GM13976 (cell line): Measurements from ENCODE around the gene GLB1L3.

Experiments
- DNase-seq: peaks from one replicate; pipeline ENCODE4 v3.0.0; 2012; ENCODE audit warnings: low spot score
- CTCF ChIP-seq: IDR thresholded peaks from 2 replicates; pipeline ENCODE4 v1.5.1; 2012; ENCODE audit warnings: borderline replicate concordance, mild to moderate bottlenecking; ENCODE audit not compliant: insufficient read depth; ENCODE audit errors: extremely low read depth, missing control alignments, control extremely low read depth
- in situ Hi-C: fragments of 300-500 bp; cut with MboI; formaldehyde crosslinking; loops from one replicate; pipeline ENCODE4 v1.12.0; 2022; ENCODE audit warnings: low sequenced_read_pairs, mixed read lengths, inconsistent platforms; ENCODE audit not compliant: unreplicated experiment

The GLB1L3 gene

DNA sequence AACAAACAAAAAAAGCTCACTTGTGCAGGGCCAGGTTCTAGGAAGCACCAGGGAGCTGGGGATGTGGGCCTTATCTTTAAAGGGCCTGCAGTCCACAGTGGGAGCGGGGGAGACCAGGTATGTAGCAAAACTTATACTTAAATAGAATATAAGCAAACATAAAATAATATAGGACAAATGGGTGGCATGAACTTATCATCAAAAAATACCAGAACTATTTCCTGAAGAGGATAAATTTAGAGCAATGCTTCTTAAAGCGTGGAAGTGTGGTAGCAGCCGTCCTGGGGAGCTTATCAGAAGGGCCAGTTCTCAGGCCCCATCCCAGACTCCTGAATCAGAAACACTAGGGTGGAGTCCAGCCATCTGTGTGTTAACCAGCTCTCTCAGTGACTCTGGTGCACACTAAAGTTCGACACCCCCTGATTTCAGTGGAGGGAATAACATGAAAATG, 42.4 kb upstream of the GLB1L3 start:
- in situ Hi-C loops = no loop called here
- TF ChIP-seq CTCF = no peak
- DNase-seq = no peak

GRCh38 chr11:134235399-134235798, 40.8 kb upstream of the GLB1L3 start:
- no peak for TF ChIP-seq CTCF
- DNase-seq = no peak
- in situ Hi-C loops = no loop called here

DNA sequence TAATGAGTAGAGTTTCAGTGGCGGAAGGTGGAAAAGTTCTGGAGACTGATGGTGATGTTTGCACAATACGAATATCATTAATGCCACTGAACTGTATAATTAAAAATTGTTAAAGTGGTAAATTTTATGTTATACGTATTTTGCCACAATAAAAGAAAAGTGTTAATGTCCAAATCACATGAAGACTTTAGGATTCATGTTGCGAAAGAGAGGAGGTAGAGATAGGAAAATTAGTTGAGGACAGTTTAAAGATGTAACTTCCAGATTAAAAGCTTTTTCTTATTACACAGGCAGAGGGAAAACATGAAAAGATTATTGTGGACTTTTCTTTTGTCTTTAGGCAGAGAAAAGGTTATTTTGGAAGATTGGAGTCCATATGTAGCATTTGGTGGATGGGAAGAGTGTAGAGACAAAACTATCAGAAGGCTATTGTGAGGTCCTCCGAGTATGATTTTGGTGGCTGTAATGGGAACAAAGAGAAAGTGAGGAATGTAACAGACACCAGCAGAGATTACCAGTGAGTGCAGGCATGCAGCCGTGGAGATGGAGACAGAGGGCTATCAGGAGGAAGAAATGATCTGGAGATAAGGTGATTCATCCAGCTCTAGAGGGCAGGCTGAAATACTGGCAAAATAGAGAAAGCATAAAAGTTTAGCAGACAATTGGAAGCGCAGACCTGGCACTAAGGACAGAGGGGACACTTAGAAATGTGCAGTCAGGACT, 39.2 kb upstream of the GLB1L3 start:
- no peak for TF ChIP-seq CTCF
- in situ Hi-C loops = no loop called here
- DNase-seq = no peak

DNA sequence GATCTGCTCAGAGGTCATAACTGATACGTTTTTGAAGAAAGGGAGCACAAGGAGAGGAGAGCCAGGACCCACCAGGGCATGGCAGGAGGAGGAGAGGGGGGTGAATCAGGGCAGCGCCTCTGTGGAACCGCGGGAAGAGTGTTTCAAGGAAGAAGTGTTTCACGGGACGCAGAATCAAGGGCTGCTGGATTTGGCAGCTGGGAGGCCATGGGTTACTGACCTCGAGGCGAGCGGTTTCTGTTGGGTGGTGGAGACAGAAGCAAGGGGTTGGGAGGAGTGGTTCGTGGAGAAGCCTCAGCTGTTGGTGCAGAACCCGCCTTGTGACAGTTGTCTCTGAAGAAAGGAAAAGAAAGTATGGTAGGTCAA, 38.6 kb upstream of the GLB1L3 start:
- no peak for TF ChIP-seq CTCF
- in situ Hi-C loops = no loop called here
- no peak for DNase-seq

DNA sequence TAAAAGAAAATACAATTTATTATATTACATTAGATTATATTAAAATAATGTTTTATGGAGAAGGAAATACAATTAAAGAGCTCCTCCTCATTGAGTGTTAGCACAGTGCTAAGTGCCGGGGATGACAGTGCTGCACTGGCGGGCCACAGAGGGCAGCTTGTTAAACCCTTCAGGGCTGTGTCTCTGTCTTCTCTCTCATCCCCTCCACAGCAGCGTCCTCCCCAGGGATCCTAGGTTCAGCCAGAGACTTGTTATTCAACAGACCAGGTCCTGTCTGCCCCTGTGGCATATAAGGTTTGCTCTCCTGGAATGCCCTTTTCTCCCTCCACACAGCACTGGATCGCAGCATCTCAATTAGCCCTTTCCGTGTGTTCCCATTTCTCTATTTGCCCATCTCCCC, 37.2 kb upstream of the GLB1L3 start:
- no peak for TF ChIP-seq CTCF
- in situ Hi-C loops = no loop called here
- DNase-seq = no peak

- in situ Hi-C loops = no loop called here
- no peak for DNase-seq
- no peak for TF ChIP-seq CTCF
Observed at GRCh38 chr11:134240592-134240991, 35.6 kb upstream of the GLB1L3 start.

DNA sequence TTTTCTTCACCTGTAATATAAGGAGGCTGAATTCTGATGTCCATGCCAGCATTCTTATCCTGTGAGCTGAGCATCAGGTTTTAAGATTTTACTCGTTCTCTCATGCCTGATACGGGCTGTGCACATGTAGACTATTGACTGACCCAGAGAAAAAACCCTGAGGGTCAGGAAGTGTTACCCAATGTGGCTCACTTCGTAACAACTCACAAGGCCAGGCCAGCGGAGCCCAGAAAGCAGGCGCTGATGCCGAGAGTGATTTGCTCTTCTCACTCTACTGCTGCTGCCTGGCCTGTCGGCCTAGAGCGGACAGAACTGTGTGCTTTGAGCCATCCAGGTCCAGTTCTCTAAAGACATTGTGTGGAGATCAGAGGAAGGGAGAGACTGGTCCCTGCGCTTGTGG, 33.8 kb upstream of the GLB1L3 start:
- in situ Hi-C loops = no loop called here
- no peak for DNase-seq

More for the DNA sequence above, 33.8 kb upstream of the GLB1L3 start:
- no peak for TF ChIP-seq CTCF
